K562 (cell line): ENCODE data around the gene ZBP1. TPM values are rescaled to one million over a fixed set of nuclear protein-coding genes. Genes with fewer than 3 reads are reported as not detected.
A peak's percentile ranks its signal among the peaks of the same experiment; 100 is the strongest.

ENCODE experiments used
- ARHGAP35 ChIP-seq: fragments of 450-650 bp; IDR thresholded peaks from 2 replicates; pipeline ENCODE4 v1.6.1; 2018; ENCODE audit not compliant: partially characterized antibody
- EP300 ChIP-seq: IDR thresholded peaks from 2 replicates; pipeline ENCODE4 v1.6.1; 2012; ENCODE audit warnings: low read length, improper control_type of control experiment
- GABPB2 ChIP-seq: fragments of 250-450 bp; sonication (Bioruptor Pico); conservative IDR thresholded peaks from 2 replicates; pipeline ENCODE4 v1.5.1; 2021; ENCODE audit warnings: mild to moderate bottlenecking
- KDM2B ChIP-seq: fragments of 250-450 bp; sonication (Bioruptor Pico); IDR thresholded peaks from 2 replicates; pipeline ENCODE4 v1.8.0; 2021; ENCODE audit warnings: mild to moderate bottlenecking, moderate library complexity
- MYC ChIP-seq, 2 experiments: fragments of 250-450 bp in 1 of 2; sonication (Bioruptor Pico) in 1 of 2; IDR thresholded peaks; 2 replicates each; pipeline versions ENCODE4 v1.5.1 to v1.6.1; 2012 to 2021; ENCODE audit warnings: low read depth in 2 of 2, borderline replicate concordance in 1 of 2, improper control_type of control experiment in 1 of 2, low read length in 1 of 2, mild to moderate bottlenecking in 1 of 2, moderate library complexity in 1 of 2
- PHB ChIP-seq: fragments of 250-450 bp; sonication (Bioruptor Pico); IDR thresholded peaks from 2 replicates; pipeline ENCODE4 v1.5.0; 2021
- PRPF4 ChIP-seq: fragments of 200-400 bp; formaldehyde crosslinking; IDR thresholded peaks from one replicate; pipeline ENCODE4 v1.6.1; 2017; ENCODE audit warnings: low read length, low read depth, mild to moderate bottlenecking; ENCODE audit not compliant: insufficient read depth, poor library complexity, severe bottlenecking
- RAD21 ChIP-seq, 2 experiments: fragments of 250-450 bp in 1 of 2; fragments of 450-650 bp in 1 of 2; sonication (Bioruptor Pico) in 1 of 2; formaldehyde crosslinking in 1 of 2; IDR thresholded peaks in 1 of 2; conservative IDR thresholded peaks in 1 of 2; 2 replicates each; pipeline versions ENCODE4 v1.4.0 to v1.8.0; 2020 to 2022; ENCODE audit warnings: mild to moderate bottlenecking in 2 of 2, moderate library complexity in 1 of 2
- SMAD3 ChIP-seq: fragments of 450-650 bp; formaldehyde crosslinking; conservative IDR thresholded peaks from 2 replicates; pipeline ENCODE4 v1.4.0; 2020; ENCODE audit warnings: mild to moderate bottlenecking
- STAG1 ChIP-seq: sonication (generic); formaldehyde crosslinking; IDR thresholded peaks from 2 replicates; pipeline ENCODE4 v1.5.0; 2020; ENCODE audit warnings: missing genetic modification reagents, borderline replicate concordance
- TCF15 ChIP-seq: fragments of 250-450 bp; sonication (Bioruptor Pico); IDR thresholded peaks from 2 replicates; pipeline ENCODE4 v1.8.0; 2022; ENCODE audit warnings: moderate library complexity, mild to moderate bottlenecking, inconsistent platforms
- TSC22D4 ChIP-seq: fragments of 450-650 bp; IDR thresholded peaks from 2 replicates; pipeline ENCODE4 v1.6.1; 2016; ENCODE audit warnings: missing genetic modification characterization, missing biosample characterization, control low read depth
- ZBTB40 ChIP-seq, 2 experiments: fragments of 450-650 bp in 1 of 2; sonication (generic) in 1 of 2; formaldehyde crosslinking in 1 of 2; IDR thresholded peaks; 2 replicates each; pipeline versions ENCODE4 v1.7.1 to v1.9.0; 2016 to 2022; ENCODE audit warnings: inconsistent platforms in 1 of 2, mild to moderate bottlenecking in 1 of 2, missing genetic modification reagents in 1 of 2
- ZNF212 ChIP-seq: fragments of 450-650 bp; formaldehyde crosslinking; IDR thresholded peaks from 2 replicates; pipeline ENCODE4 v1.4.0; 2020; ENCODE audit warnings: mild to moderate bottlenecking
- ZNF655 ChIP-seq: fragments of 250-450 bp; sonication (Bioruptor Pico); IDR thresholded peaks from 2 replicates; pipeline ENCODE4 v1.5.0; 2021
- polyA plus RNA-seq, 8 experiments: library from polyadenylated mRNA; depleted of rRNA in 4 of 8; stranded (reverse) in 5 of 8; unstranded in 3 of 8; fragments of >200 nt; fragmentation: Nextera tagmentation in 2 of 8; fragmentation: Illumina TruSeq in 1 of 8; extraction: Ambion mirVana in 2 of 8; extraction: Trizol in 1 of 8; gene quantifications; 2 replicates each; pipeline versions ENCODE4 v1.2.1 to v1.2.3, GENCODE V29; 2011 to 2014; ENCODE audit warnings: inconsistent platforms in 1 of 8, missing spikeins in 1 of 8
- total RNA-seq, 7 experiments: library from RNA; depleted of rRNA in 6 of 7; stranded (reverse); fragments of >200 nt in 6 of 7; fragmentation: Illumina TruSeq in 2 of 7; extraction: Trizol in 2 of 7; gene quantifications; 2 replicates each; pipeline versions ENCODE4 v1.2.1 to v1.2.3, GENCODE V29; 2011 to 2021; ENCODE audit warnings: low replicate concordance in 1 of 7

ZBP1 gene
- total and polyA plus RNA-seq, 9 of the 15 experiments (the other 6 are each of a cell fraction or from before 2014, with no cell fraction given) = not detected

GRCh38 chr20:57654363-57654997 lies 34.3 kb upstream of the ZBP1 start (continued):
- TF ChIP-seq STAG1 (CRISPR knock-in tag) = peak; percentile 48; the same call in 1 of the 2 replicates
- no peak for TF ChIP-seq EP300
- no peak for TF ChIP-seq ZBTB40 (IDR thresholded peaks at IDR 0.05)
- no peak for TF ChIP-seq ZBTB40 (CRISPR knock-in tag; IDR thresholded peaks at IDR 0.05)
- no peak for TF ChIP-seq TSC22D4 (tag)
- TF ChIP-seq ZNF655 (CRISPR knock-in tag) = no peak
- no peak for TF ChIP-seq KDM2B (CRISPR knock-in tag)
- no peak for TF ChIP-seq PRPF4
- TF ChIP-seq SMAD3 (CRISPR knock-in tag) = no peak
- TF ChIP-seq GABPB2 (CRISPR knock-in tag) = no peak
- no peak for TF ChIP-seq PHB
- peak; percentile 77 to 82 for TF ChIP-seq RAD21 (CRISPR knock-in tag; conservative IDR thresholded peaks at IDR 0.05 in 1 of 2, IDR thresholded peaks at IDR 0.05 in 1 of 2)
- TF ChIP-seq MYC (IDR thresholded peaks at IDR 0.05; ENCODE audit: low read depth, low read length) = peak; percentile 15; the same call in 1 of the 2 replicates
- TF ChIP-seq MYC (CRISPR knock-in tag; IDR thresholded peaks at IDR 0.05; ENCODE audit: borderline replicate concordance, low read depth) = no peak
- no peak for TF ChIP-seq ZNF212 (CRISPR knock-in tag)
- no peak for TF ChIP-seq TCF15 (CRISPR knock-in tag)
- TF ChIP-seq ARHGAP35 = no peak
